ENCODE measurements around the gene LALBA.

- TF ChIP-seq SIN3A (IDR thresholded peaks at IDR 0.05; ENCODE audit: borderline replicate concordance, insufficient read depth, low read length) (no peak), POLR2AphosphoS5 (IDR thresholded peaks at IDR 0.05; ENCODE audit: low read depth, low read length) (no peak), TAF1 (IDR thresholded peaks at IDR 0.05; ENCODE audit: borderline replicate concordance, insufficient read depth, low read length) (no peak), REST (IDR thresholded peaks at IDR 0.05; ENCODE audit: insufficient read depth in 1 of 2, low read depth in 2 of 2, low read length in 2 of 2) (no peak)
Measured at GRCh38 chr12:48557919-48558318, 11.9 kb downstream of the LALBA start.

All from PFSK-1 (cell line).